Stimulated activated CD4-positive, alpha-beta T cell treated with anti-CD3 and anti-CD28 coated beads, Interleukin-1b, Interleukin-23, amount 100 ng/mL, for 4 hours (primary cell): Measurements from ENCODE around the gene VPS11.
A peak's percentile ranks its signal among the peaks of the same experiment; 100 is the strongest.

Experiments
- DNase-seq, 2 donors: peaks; one replicate each; pipeline ENCODE4 v3.0.0-alpha.2; 2020; ENCODE audit warnings: low read depth in 2 of 2

Gene VPS11

DNA sequence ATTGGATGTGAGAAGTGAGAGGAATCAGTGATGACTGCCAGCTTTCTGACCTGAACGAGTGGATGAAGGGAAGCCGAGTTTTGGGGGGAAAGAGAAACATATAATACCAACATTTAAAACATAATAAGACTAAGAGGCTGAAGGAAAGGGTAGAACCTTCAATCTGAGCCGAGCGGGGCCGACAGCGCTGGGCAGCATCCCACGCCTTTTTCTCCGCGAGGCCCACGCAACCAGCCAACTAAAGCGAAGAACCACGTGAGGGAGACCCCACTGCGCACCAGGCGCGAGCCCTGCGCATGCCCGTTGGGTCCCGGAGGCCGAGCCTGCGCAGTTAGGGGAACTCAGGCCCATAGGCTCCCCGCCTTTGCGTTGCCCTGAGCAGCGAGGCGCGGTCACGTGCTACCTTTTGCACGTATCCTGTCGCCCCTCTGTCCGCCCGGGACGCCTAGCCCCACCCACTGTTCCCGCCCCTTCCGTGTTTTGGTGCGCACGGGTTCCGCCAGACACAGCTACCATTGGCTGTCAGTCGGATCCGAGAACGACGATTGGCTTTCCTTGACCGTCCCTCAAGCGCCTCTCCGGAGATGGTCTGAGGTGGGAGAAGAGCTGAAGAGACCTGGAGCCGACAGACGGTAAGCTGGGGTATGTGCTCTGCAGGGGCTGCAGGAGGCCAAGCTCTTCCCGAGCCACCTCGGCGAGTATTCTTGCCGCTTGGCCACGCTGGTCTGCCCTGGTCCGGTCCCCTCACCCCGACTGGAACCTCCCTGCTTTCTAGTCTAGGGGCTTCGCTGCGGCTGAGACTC, 53.6 kb downstream of the VPS11 start, which contains the start of gene HINFP:
TSS of gene HINFP (plus strand) at position 573 of the 803 bp plus-strand sequence. CDS start 5,365 bp downstream, outside the sequence.
- DNase-seq = peak; percentile 99

DNA sequence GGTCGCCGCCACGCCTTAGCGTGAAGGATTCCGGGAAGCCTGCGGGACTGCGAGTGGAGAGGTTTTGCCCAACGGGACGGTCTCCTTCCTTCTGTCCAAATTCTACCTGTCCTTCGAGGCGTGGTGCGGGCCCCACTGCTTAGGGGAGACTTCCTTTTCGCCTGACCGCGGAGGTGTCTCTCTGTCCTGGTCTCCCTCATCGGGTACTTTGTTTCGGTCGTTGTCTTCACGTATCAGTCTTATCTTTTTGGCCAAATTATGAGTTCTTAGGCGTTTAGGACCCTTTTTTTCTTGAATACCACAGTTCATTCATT, 54.1 kb downstream of the VPS11 start:
- DNase-seq = no peak

DNA sequence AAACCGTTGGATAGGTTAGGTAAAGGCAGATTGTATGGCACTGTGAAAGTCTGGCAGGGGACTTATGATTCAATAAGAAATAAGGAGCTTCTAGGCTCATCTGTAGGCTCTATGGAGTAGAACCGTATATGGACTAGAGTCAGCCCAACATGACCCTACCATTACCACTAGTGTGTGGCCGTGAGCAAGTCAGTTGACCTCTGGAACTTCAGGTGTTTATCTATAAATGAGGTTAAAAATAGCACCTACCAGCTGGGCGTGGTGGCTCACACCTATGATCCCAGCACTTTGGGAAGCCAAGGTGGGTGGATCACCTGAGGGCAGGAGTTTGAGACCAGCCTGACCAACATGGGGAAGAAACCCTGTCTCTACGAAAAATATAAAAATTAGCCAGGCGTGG, 58.2 kb downstream of the VPS11 start:
- DNase-seq = no peak

GRCh38 chr11:119126675-119127268, 59.2 kb downstream of the VPS11 start:
- no peak for DNase-seq

DNA sequence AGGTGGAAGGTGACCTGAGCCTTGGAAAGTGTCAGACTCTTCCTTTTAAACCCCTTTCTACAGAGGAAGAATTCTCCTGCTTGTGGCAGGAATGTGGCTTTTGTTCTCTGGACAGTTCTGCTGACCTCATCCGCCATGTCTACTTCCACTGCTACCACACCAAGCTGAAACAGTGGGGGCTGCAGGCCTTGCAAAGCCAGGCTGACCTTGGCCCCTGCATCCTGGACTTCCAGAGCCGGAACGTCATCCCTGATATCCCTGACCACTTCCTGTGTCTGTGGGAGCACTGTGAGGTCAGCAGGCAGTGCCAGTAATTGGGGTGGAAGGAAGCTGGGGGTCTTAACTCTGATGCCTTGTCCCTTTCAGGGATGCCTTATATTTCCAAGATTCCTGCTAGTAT, 63.0 kb downstream of the VPS11 start:
- DNase-seq = no peak
